Pancreas (tissue), 10 donors: ENCODE data around the gene EFCAB6. TPM values are rescaled to one million over a fixed set of nuclear protein-coding genes. Genes with fewer than 3 reads are reported as not detected.
A peak's percentile ranks its signal among the peaks of the same experiment; 100 is the strongest.

Source experiments
- ATAC-seq, 4 donors: fragments of 200-7000 bp; cut with Tn5 transposase; one replicate each; pipeline versions ENCODE4 v1.8.0 to v1.9.1; 2020; ENCODE audit warnings: mild to moderate bottlenecking in 4 of 4, moderate library complexity in 4 of 4
- DNase-seq, 6 donors: peaks; one replicate each; pipeline ENCODE4 v3.0.0-alpha.2; 2020
- FAIRE-seq: peaks from 2 replicates; lab custom pipeline; 2012; peaks lifted over from hg19 to GRCh38; lab: Jason Lieb, UNC
- H3K27ac ChIP-seq, 4 donors: fragments of 200-600 bp; sonication (generic); 1 replicate in 3 of 4; 2 replicates in 1 of 4; pipeline versions ENCODE4 v1.5.0 to v1.8.0; 2020
- H3K27me3 ChIP-seq, 4 donors: fragments of 200-600 bp; one replicate each; pipeline ENCODE4 v1.8.0; 2021
- H3K36me3 ChIP-seq, 3 donors: fragments of 200-600 bp; sonication (generic) in 1 of 3; one replicate each; pipeline versions ENCODE4 v1.5.0 to v1.8.0; 2020 to 2021
- H3K4me1 ChIP-seq, 3 donors: fragments of 200-600 bp; one replicate each; pipeline ENCODE4 v1.8.0; 2021
- H3K4me3 ChIP-seq, 4 donors: fragments of 200-600 bp; sonication (generic) in 2 of 4; one replicate each; pipeline versions ENCODE4 v1.5.0 to v1.8.0; 2020 to 2021
- H3K9me3 ChIP-seq, 4 donors: fragments of 200-600 bp; one replicate each; pipeline ENCODE4 v1.8.0; 2021
- WGBS, 2 donors: extraction: QIAGEN DNeasy Blood & Tissue Kit; methylation state at CpG; one replicate each; pipeline ENCODE4 v1.1.7; 2013; 5-methylcytosine and 5-hydroxymethylcytosine counted together
- intact Hi-C, 3 donors: fragments of 100-400 bp; cut with DNase I; formaldehyde crosslinking; loops; one replicate each; pipeline versions ENCODE4 v1.11.1 to v1.14.2; 2022
- polyA plus RNA-seq, 2 donors: library from polyadenylated mRNA; stranded (reverse); fragments of 200-250 nt; gene quantifications; one replicate each; pipeline ENCODE4 v1.2.3, GENCODE V29; 2013
- total RNA-seq, 6 donors: library from RNA; stranded (reverse); fragmentation: NEBNext Ultra II Directional in 4 of 6; extraction: Animal tissue kit (Norgen Biotek cat#: 25700) in 4 of 6; gene quantifications; one replicate each; pipeline versions ENCODE4 v1.2.1 to v1.2.4, GENCODE V29; 2021 to 2023
- TF ChIP-seq, protein P1 (sequence below), 4 donors: fragments of 200-600 bp; sonication (generic) in 3 of 4; IDR thresholded peaks; one replicate each; pipeline versions ENCODE4 v1.5.0 to v1.8.0; 2021; ENCODE audit warnings: antibody characterized with exemption in 4 of 4
- donor health status: healthy with polysubstance abuse.
- donor health status: DM: no; HTN: no; CAD: no; lungs with moderate emphysema.
- donor health status: DM: no; HTN: no; CAD: no.
- donor health status: control.
- donor health status: control.
- donor health status: Bipolar disorder and iron deficiency.
- donor health status: DM: yes; HTN: yes; CAD: no.
- donor health status: DM: no; HTN: no; CAD: no.
- donor health status: DM: no; HTN: no; CAD: no.
- donor health status: DM: yes; HTN: yes; CAD: no.

Gene EFCAB6
- total and polyA plus RNA-seq, 8 donors = 1.6 to 3.4 (median 2.2) TPM

DNA sequence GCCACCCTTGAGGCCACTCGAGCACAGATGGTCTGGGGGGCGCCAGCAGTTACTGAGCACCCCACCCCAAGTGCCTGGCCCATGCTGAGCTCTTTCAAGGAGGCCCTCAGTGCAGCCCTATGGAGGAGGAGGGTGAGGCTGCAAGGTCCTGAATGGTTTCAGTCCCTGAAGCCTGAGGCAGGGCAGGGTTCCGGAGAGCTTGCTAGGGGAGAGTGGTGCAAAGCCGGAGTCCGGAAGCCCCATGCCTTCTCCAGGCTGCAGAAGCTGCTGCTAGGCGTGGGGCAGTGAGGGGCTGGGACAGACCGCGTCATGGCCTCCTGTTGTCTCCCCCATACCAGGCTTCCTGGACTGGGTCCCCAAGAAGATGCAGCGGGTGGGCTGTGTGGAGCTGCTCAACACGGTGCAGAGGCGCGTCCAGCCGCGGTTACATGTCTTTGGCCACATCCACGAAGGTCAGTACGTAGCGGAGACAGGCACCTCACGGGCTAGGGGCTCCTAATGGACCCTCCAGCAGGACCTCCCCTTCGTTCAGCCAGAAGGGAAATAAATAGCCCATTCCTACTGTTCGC lies 309.7 kb downstream of the EFCAB6 start:
- WGBS, 2 donors = 62 to 65% methylated on average over 20 of the region's 20 CpGs
- H3K4me1 ChIP-seq = no peaks in the 10 kb centered on the region
- H3K36me3 ChIP-seq = no peaks in the 10 kb centered on the region
- FAIRE-seq = no peak
- no peak overlapping the region for H3K27ac ChIP-seq
- H3K9me3 ChIP-seq = no peaks in the 10 kb centered on the region
- H3K4me3 ChIP-seq = no peak overlapping the region
- no peaks in the 10 kb centered on the region for H3K27me3 ChIP-seq
- ATAC-seq = no peak
- TF ChIP-seq, protein P1, sequence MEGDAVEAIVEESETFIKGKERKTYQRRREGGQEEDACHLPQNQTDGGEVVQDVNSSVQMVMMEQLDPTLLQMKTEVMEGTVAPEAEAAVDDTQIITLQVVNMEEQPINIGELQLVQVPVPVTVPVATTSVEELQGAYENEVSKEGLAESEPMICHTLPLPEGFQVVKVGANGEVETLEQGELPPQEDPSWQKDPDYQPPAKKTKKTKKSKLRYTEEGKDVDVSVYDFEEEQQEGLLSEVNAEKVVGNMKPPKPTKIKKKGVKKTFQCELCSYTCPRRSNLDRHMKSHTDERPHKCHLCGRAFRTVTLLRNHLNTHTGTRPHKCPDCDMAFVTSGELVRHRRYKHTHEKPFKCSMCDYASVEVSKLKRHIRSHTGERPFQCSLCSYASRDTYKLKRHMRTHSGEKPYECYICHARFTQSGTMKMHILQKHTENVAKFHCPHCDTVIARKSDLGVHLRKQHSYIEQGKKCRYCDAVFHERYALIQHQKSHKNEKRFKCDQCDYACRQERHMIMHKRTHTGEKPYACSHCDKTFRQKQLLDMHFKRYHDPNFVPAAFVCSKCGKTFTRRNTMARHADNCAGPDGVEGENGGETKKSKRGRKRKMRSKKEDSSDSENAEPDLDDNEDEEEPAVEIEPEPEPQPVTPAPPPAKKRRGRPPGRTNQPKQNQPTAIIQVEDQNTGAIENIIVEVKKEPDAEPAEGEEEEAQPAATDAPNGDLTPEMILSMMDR (IDR thresholded peaks at IDR 0.05) = no peak
- peak in 1 of 6 donors; percentile 46 for DNase-seq
- intact Hi-C loops = no loop called here

DNA sequence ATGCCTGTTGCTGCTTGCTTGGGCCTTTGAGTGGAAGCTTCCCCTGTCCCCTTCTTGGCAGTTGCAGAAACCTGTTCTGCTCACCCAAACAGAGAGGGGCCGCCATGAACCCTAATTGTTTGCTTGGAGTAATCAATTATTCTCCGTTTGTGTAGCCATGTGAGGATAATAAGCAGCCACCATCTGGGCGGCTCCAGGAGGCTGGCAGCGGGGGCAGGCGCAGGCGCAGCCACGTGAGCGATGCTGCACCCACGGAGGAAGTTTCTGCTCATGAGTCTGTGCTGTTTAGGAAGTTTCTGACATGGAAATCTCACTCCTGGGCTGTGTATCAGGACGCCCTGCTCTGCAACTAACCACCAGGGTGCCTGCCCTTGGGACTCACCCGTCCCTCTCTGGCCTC lies 310.2 kb downstream of the EFCAB6 start:
- WGBS, 2 donors = 23 to 24% methylated on average over 11 of the region's 11 CpGs
- ATAC-seq (no peak), FAIRE-seq (no peak), DNase-seq (peak in 1 of 6 donors; percentile 41)
- H3K9me3 ChIP-seq = no peaks in the 10 kb centered on the region
- H3K4me3 ChIP-seq = no peak overlapping the region
- H3K27me3 ChIP-seq = no peaks in the 10 kb centered on the region
- intact Hi-C loops = no loop called here
- TF ChIP-seq, protein P1 (IDR thresholded peaks at IDR 0.05) = no peak
- no peaks in the 10 kb centered on the region for H3K4me1 ChIP-seq
- no peak overlapping the region for H3K27ac ChIP-seq
- H3K36me3 ChIP-seq = no peaks in the 10 kb centered on the region

DNA sequence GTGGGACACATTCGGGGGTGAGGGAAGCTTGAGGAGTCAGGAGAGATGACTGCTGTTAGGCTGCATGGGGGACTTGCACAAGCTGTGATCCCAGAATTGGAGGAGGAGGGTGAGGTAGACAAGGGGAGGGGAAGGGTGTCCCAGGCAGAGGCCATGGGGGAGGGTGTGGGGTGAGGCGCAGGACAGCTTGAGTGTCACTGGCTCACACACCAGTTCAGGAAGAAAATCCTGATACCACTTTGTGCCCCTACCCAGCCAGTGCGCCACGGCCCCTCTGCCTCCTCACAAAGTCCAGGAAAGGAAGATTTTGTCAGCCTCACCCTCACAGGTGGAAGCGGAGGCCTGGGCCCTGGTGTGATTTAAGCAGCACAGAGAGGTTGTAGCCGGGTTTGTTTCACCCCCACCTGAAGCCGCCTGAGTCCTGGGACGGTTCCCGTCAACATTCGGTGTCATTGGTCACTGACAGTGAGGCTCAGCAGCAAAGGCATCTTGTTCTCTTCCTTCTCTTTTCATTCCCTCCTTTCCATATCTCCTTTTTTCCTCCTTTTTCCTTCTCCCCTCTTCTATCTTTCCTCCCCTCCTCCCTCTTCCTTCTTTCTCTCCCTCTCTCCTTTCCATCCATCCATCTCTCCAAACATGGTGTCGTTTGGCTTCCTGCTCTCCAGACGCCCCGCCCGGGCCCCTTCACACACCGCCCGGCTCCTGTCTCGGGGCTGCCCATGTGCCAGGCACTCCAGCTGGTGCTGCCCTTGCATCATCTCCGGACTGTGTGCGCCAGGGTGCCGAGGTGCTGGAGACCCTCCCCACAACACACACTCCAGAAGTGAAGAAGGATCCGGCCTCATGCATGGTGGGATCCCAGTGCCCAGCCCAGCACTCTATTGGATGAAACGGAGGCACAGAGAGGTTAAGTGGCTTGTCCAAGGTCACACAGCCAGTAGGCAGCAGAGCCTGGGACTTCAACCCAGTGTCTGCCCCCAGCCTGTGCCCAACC lies 311.0 kb downstream of the EFCAB6 start:
- ATAC-seq (no peak), FAIRE-seq (no peak), DNase-seq (peak in 1 of 6 donors; percentile 36)
- H3K27me3 ChIP-seq = no peaks in the 10 kb centered on the region
- no peak overlapping the region for H3K4me3 ChIP-seq
- H3K36me3 ChIP-seq = no peaks in the 10 kb centered on the region
- H3K4me1 ChIP-seq = no peaks in the 10 kb centered on the region
- H3K9me3 ChIP-seq = no peaks in the 10 kb centered on the region
- no peak overlapping the region for H3K27ac ChIP-seq
- 44 to 64% methylated on average over 22 of the region's 22 CpGs for WGBS, 2 donors
- intact Hi-C loops = no loop called here
- TF ChIP-seq, protein P1 (IDR thresholded peaks at IDR 0.05) = no peak

DNA sequence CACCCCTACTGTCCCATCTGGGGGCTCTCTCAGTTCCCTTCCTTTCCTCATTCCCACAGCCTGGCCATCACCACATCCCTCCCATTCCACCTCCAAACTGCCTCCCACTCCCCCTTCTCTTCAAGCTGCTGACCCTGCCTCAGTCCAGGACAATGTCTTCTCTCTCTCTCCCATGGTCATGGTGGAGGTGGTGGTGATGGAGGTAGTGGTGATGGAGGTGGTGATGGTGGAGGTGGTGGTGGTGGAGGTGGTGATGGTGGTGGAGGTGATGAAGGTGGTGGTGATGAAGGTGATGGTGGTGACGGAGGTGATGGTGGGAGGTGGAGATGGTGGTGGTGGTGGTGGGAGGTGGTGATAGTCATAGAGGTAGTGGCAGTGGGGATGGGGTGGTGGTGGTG lies 313.2 kb downstream of the EFCAB6 start:
- no peaks in the 10 kb centered on the region for H3K4me1 ChIP-seq
- intact Hi-C loops = no loop called here
- H3K27me3 ChIP-seq = no peaks in the 10 kb centered on the region
- ATAC-seq = no peak
- peak in 1 of 6 donors; percentile 6 for DNase-seq
- WGBS, 2 donors = 70 to 79% methylated on average over 1 of the region's 1 CpG
- H3K36me3 ChIP-seq = no peaks in the 10 kb centered on the region
- TF ChIP-seq, protein P1 (IDR thresholded peaks at IDR 0.05) = no peak
- no peak for FAIRE-seq
- no peaks in the 10 kb centered on the region for H3K9me3 ChIP-seq
- H3K27ac ChIP-seq = no peak overlapping the region
- H3K4me3 ChIP-seq = no peak overlapping the region
